IgD-negative memory B cell (primary cell): ENCODE data around the gene DMPK. TPM values are rescaled to one million over a fixed set of nuclear protein-coding genes. Genes with fewer than 3 reads are reported as not detected.
A peak's percentile ranks its signal among the peaks of the same experiment; 100 is the strongest.

Experiments used
- H3K27ac Mint-ChIP-seq, 3 donors: one replicate each; pipeline ENCODE4 v1.8.0; 2020 to 2022; ENCODE audit warnings: mild to moderate bottlenecking in 3 of 3, mixed read lengths in 3 of 3, moderate library complexity in 1 of 3
- H3K27me3 Mint-ChIP-seq: one replicate; pipeline ENCODE4 v1.8.0; 2021; ENCODE audit warnings: mixed read lengths
- H3K36me3 Mint-ChIP-seq: one replicate; pipeline ENCODE4 v1.8.0; 2020; ENCODE audit warnings: mild to moderate bottlenecking, mixed read lengths
- H3K4me1 Mint-ChIP-seq, 3 donors: one replicate each; pipeline ENCODE4 v1.8.0; 2020 to 2022; ENCODE audit warnings: mixed read lengths in 3 of 3, mild to moderate bottlenecking in 1 of 3
- H3K4me3 Mint-ChIP-seq, 4 donors: one replicate each; pipeline ENCODE4 v1.8.0; 2020 to 2022; ENCODE audit warnings: mild to moderate bottlenecking in 4 of 4, mixed read lengths in 4 of 4, moderate library complexity in 3 of 4
- H3K9me3 Mint-ChIP-seq, 3 donors: one replicate each; pipeline ENCODE4 v1.8.0; 2020 to 2021; ENCODE audit warnings: mixed read lengths in 3 of 3, mild to moderate bottlenecking in 1 of 3
- polyA plus RNA-seq: library from polyadenylated mRNA; unstranded; fragments of 300-500 nt; fragmentation: Illumina TruSeq; gene quantifications from one replicate; pipeline ENCODE4 v1.2.3, GENCODE V29; 2021

The DMPK gene
- polyA plus RNA-seq, 1 donor from 2014 or later = 1.6 TPM

DNA sequence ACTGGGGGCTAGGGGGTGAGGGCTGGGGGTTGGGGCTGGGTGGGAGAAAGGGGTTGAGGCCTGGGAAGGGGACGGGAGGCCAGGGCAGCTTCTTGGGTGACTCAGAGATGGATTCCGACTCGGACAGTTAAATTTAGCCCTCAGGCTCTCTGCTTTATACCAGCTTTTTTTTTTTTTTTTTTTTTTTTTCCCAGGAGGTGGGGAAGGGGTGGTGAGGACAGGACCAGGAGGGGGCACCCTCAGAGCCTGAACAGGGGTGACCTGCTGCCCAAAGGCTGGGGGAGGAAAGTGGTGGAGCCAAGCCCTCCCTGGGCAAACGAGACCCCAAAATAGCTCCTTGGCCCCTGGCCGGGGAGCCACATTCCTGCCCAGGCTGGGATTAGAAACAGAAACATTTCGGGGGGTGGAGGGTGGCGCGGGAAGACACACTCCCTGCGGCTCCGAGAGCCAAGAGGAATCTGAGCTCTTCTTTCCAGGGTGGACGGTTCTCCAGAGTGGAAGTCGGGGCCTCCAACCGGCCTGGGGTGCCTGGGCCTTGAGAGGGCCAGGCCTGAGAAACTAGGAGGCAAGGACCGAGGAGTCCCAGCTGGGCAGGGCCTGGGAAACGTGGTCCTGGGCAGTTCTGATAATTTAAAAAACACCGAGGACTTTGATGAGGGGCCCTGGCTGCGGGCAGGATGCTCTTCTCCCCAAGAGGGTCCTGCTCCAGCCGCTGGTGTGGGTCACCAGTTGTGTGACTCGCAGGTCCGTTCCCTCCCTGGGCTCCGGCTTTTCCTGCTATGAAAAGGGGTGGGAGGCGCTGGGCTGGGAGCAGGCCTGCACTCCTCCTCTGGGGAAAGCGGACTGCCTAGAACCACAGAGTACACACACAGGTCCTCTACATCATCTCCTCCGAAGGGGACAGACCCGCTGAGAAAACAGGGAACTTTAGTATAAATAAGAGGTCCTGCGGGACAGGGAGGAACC is 813 bp upstream of the DMPK start:
- peaks cover 7 to 16% (median 11%) of the 10 kb centered on the region in 3 donors for H3K4me1 Mint-ChIP-seq
- H3K9me3 Mint-ChIP-seq = no peaks in the 10 kb centered on the region
- H3K4me3 Mint-ChIP-seq = no peak overlapping the region
- no peak overlapping the region for H3K27ac Mint-ChIP-seq
- peaks cover 7% of the 10 kb centered on the region for H3K27me3 Mint-ChIP-seq
- H3K36me3 Mint-ChIP-seq = peaks cover 4% of the 10 kb centered on the region

DNA sequence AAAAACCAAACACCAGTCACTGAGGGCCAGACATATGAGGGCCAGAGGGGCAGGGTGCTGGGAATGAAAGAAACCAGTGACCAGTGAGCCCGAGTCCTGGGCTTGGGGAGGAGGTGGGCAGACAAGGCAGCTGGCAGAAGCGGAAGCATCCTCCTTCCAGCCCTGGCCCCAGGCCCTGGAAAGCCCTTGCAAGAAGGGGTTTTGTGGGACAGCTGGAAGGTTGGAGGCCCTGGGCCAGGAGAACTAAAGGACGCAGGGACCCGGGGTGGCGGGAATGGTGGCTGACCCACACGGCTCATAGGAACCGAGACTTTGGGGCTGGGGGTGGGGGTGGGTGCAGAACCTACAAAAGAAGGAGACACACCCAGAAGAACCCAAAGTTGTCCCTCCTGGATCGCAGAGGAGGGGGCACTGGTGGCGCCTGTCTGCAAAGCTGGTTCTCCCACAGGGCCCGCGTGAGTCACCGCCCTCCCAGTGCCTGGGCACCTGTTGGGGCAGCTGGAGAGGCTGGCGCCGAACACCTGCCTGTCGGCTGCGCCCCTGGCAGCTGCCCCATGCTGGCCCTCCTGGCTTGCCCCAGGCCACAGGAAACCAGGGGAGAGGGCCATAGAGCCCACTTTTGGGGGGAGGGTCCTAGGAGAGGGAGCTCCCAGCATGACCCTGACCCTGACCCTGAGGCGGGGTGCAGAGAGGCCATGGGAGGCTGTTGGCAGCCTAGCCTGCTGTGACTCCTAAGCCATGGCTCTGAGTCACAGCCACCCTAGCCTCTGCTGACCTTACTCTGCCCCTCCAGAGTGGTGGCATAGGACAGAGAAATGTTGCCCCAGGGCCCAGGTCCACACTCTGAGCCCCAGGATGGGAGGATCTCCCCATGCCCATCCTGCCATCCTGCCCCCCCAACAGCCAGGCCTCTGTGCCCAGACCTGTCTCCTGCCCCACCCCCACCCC is 802 bp downstream of the DMPK start:
- Mint-ChIP-seq H3K27ac (peak overlapping the region in 1 of 3 donors; percentile 51), H3K27me3 (peaks cover 7% of the 10 kb centered on the region), H3K4me3 (no peak overlapping the region), H3K36me3 (peaks cover 2% of the 10 kb centered on the region), H3K9me3 (no peaks in the 10 kb centered on the region), H3K4me1 (peaks cover 7 to 14% (median 11%) of the 10 kb centered on the region in 3 donors)

DNA sequence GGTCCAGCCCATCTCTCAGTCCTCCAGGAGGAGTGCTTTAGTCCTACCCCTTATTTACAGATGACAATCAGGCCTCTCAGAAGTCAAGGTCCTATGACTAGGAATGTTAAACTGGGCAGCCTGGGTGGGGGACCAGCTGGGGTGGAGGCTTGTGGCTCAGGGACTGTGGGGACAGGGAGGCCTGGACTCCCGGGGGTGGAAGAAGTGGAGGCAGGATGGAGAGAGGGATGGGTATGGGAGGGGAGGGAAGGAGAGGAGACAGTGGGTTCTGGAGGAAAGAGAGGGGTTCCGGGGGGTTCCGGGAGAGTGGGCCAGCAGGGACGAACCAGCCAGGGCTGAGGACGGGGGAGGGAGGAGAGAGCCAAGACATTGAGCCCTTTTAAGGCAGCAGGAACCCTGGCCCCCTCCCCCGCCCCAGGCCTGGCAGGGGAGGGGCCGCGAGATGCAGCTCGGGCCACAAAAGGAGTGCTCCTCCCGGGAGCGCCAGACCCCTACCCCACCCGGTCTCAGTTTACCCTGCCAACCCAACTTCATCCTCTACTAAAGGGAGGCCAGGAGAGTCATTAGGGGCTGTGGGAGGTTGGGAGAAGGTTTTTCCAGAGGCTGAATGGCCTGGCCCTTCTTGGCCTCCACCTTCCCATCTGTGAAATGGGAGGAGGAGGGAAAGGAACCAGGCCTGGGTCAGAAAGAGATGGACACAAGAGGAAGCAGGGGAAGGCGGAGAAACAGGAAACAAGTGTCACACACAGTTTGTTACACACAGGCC is 1.7 kb downstream of the DMPK start:
- Mint-ChIP-seq H3K36me3 (peaks cover 2% of the 10 kb centered on the region), H3K27me3 (peaks cover 7% of the 10 kb centered on the region), H3K4me3 (no peak overlapping the region), H3K4me1 (peaks cover 7 to 14% (median 11%) of the 10 kb centered on the region in 3 donors), H3K9me3 (no peaks in the 10 kb centered on the region), H3K27ac (peak overlapping the region in 1 of 3 donors; percentile 51)

DNA sequence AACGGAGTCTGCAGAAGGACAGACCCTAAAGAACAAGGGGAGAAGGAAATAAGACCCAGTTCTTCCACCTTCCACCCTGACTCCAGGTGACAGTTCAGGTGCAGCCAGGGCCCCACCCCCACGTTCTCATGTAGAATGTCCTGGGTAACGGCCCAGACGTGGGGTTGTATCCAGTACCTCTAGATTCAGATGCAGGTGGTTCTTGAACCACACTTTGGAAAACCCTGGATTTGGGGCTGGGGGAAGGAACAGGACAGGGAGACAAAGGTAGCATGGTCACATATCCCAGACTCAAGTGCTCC is 2.2 kb downstream of the DMPK start:
- Mint-ChIP-seq H3K36me3 (peaks cover 2% of the 10 kb centered on the region), H3K9me3 (no peaks in the 10 kb centered on the region), H3K4me3 (no peak overlapping the region), H3K4me1 (peaks cover 7 to 14% (median 11%) of the 10 kb centered on the region in 3 donors), H3K27me3 (peaks cover 7% of the 10 kb centered on the region), H3K27ac (no peak overlapping the region)

DNA sequence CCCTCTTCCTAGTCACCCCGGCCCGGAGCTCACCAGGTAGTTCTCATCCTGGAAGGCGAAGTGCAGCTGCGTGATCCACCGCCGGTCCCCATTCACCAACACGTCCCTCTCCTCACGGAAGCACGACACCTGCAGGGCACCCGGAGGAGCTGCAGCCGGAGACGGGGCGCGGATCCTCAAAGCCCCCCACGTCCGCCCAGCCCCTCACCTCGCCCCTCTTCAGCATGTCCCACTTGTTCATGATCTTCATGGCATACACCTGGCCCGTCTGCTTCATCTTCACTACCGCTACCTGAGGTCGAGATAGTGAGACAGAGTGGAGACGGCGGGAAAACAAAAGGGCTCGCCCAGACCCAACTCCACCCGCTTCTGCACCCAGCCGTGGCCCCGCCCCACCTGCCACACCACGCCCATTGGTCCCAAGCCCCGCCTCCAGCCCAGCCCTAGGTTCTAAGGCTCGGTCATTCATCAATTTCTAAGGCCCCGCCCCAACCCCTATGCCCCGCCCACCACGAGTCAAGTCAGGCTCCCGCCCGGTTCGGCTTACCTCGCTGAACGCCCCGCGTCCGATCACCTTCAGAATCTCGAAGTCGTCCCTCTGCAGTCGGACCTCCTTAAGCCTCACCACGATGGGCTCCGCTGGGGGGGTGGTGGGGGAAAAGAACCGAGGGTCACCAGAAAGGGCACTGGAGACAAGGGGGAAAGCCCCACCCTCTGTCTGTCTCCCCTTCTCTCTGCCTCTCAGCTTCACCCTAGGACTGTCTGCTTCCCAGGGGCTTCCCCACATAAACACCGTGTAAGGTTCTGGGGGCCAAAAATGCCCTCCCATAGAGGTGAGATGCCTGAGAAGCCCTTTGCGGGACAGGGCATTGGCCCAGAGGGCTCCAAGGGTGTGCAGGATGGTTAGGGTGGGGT is 2.8 kb downstream of the DMPK start:
- peak overlapping the region in 2 of 3 donors; percentile 55 to 59 for H3K27ac Mint-ChIP-seq

DNA sequence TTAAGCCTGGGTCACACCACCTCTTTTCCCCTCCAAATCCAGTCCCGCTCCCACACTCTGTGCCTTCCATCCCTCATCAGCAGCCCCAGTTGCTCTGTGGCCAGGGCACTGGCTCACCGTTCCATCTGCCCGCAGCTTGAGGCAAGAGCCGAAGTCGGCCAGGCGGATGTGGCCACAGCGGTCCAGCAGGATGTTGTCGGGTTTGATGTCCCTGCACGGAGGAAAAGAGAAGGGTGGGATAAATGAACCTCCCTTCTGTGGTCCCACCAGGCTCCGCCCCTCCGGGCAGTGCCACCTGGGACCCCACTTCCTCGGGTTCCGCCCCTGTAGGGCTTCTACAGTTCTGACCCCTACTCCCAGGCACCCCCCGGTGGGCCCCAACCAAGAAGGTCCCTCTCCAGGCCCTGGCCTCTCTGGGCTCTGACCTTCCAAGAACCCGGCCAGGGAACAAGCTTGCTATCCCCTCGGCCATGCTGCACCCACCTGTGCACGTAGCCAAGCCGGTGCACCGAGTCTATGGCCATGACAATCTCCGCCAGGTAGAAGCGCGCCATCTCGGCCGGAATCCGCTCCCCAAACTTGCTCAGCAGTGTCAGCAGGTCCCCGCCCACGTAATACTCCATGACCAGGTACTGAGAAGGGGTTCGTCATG is 4.2 kb downstream of the DMPK start:
- peak overlapping the region in 1 of 4 donors; percentile 76 for H3K4me3 Mint-ChIP-seq
- peaks cover 2% of the 10 kb centered on the region for H3K36me3 Mint-ChIP-seq
- peaks cover 7 to 16% (median 11%) of the 10 kb centered on the region in 3 donors for H3K4me1 Mint-ChIP-seq
- peaks cover 7% of the 10 kb centered on the region for H3K27me3 Mint-ChIP-seq
- no peaks in the 10 kb centered on the region for H3K9me3 Mint-ChIP-seq
- H3K27ac Mint-ChIP-seq = no peak overlapping the region

More for the DNA sequence above, 2.8 kb downstream of the DMPK start:
- Mint-ChIP-seq H3K4me1 (peaks cover 7 to 14% (median 11%) of the 10 kb centered on the region in 3 donors), H3K9me3 (no peaks in the 10 kb centered on the region), H3K36me3 (peaks cover 2% of the 10 kb centered on the region), H3K27me3 (peaks cover 7% of the 10 kb centered on the region), H3K4me3 (peak overlapping the region; percentile 24 to 94 (median 72))

DNA sequence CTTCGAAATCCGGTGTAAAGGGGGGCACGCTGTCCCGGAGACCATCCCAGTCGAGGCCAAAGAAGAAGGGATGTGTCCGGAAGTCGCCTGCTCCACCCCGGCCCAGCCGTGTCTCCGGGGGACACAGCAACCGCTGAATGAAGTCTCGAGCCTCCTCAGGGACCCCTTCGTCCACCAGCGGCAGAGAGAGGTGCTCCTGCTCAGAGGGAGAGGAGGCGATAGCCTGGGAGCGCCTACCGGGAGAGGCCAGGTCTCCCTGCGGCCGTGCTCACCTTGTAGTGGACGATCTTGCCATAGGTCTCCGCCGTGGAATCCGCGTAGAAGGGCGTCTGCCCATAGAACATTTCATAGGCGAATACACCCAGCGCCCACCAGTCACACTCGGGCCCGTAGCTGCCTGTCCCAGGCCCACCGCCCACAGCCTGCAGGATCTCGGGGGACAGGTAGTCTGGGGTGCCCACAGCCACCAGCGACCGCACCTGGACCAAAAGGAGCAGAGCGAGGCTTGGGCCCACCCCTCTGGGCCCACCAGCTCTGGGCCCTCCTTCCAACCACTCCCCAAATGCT is 4.8 kb downstream of the DMPK start:
- peaks cover 7 to 16% (median 11%) of the 10 kb centered on the region in 3 donors for H3K4me1 Mint-ChIP-seq
- H3K9me3 Mint-ChIP-seq = no peaks in the 10 kb centered on the region

DNA sequence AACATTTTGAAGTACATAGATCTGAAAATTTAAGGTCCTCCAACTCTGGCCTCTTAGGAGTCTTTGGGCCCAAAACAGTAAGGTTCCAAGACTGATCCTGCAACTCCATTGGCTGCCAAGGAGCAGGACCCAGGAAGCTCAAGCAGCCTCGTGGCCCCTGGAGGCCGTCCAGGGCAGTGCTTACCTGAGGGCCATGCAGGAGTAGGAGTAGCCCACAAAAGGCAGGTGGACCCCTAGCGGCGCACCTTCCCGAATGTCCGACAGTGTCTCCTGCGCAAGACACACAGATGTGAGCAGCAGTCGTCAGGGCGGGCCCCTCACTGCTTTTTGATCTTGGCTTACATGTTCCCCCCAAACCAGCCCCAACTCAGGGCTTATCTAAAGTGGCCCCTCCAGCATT is 7.5 kb downstream of the DMPK start:
- no peak overlapping the region for H3K27ac Mint-ChIP-seq

More for the DNA sequence above, 4.8 kb downstream of the DMPK start:
- Mint-ChIP-seq H3K4me3 (peak overlapping the region in 2 of 4 donors; percentile 5 to 57), H3K27me3 (peaks cover 7% of the 10 kb centered on the region), H3K36me3 (peaks cover 2% of the 10 kb centered on the region), H3K27ac (no peak overlapping the region)

DNA sequence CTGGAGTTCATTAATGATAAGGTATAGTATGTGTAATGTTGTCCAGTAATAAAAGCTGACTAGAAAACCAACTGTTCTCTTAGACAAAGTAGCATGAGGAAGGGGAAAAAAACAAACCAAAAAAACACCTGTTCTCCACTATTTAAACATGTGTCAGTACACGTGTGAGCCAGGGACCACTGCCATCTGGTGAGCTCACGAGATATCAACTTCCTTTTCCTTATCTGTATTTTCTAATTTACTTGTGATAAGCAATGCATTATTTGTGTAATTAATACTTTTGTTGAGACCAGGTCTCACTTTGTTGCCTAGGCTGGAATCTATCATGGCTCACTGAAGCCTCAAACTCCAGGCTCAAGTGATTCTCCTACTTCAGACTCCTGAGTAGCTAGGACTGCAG is 8.9 kb downstream of the DMPK start:
- Mint-ChIP-seq H3K36me3 (no peaks in the 10 kb centered on the region), H3K27me3 (no peaks in the 10 kb centered on the region)

More for the DNA sequence above, 7.5 kb downstream of the DMPK start:
- H3K4me3 Mint-ChIP-seq = no peak overlapping the region
- H3K36me3 Mint-ChIP-seq = peaks cover 2% of the 10 kb centered on the region
- peaks cover 8 to 20% (median 16%) of the 10 kb centered on the region in 3 donors for H3K4me1 Mint-ChIP-seq
- peaks cover 7% of the 10 kb centered on the region for H3K27me3 Mint-ChIP-seq
- no peaks in the 10 kb centered on the region for H3K9me3 Mint-ChIP-seq

DNA sequence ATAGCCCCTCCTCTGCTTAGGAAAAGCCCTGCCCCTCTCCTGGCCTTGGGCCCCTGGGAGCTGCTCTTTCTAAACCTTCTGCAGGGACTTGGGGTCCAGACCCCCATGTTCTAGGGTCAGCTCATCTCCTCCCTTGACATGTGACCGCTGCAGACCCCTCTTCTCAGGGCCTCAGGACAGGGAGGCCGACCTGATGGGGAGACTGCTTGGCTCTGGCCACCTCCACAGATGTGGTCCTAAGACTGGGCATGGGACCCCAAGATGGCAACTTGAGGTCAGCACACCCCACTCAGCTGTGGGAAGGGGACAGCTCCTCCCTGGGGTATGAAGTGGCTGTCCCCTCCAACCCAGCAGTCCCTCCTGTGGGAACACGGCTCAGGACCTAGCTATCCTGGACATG is 9.4 kb downstream of the DMPK start:
- no peaks in the 10 kb centered on the region for H3K36me3 Mint-ChIP-seq
- H3K9me3 Mint-ChIP-seq = no peaks in the 10 kb centered on the region
- H3K4me1 Mint-ChIP-seq = peaks cover 5 to 9% (median 5%) of the 10 kb centered on the region in 3 donors
- H3K4me3 Mint-ChIP-seq = no peak overlapping the region
- peak overlapping the region in 1 of 3 donors; percentile 13 for H3K27ac Mint-ChIP-seq
- H3K27me3 Mint-ChIP-seq = no peaks in the 10 kb centered on the region

More for the DNA sequence above, 8.9 kb downstream of the DMPK start:
- Mint-ChIP-seq H3K27ac (peak overlapping the region in 1 of 3 donors; percentile 13), H3K9me3 (no peaks in the 10 kb centered on the region), H3K4me3 (no peak overlapping the region), H3K4me1 (peaks cover 5 to 9% (median 7%) of the 10 kb centered on the region in 3 donors)

DNA sequence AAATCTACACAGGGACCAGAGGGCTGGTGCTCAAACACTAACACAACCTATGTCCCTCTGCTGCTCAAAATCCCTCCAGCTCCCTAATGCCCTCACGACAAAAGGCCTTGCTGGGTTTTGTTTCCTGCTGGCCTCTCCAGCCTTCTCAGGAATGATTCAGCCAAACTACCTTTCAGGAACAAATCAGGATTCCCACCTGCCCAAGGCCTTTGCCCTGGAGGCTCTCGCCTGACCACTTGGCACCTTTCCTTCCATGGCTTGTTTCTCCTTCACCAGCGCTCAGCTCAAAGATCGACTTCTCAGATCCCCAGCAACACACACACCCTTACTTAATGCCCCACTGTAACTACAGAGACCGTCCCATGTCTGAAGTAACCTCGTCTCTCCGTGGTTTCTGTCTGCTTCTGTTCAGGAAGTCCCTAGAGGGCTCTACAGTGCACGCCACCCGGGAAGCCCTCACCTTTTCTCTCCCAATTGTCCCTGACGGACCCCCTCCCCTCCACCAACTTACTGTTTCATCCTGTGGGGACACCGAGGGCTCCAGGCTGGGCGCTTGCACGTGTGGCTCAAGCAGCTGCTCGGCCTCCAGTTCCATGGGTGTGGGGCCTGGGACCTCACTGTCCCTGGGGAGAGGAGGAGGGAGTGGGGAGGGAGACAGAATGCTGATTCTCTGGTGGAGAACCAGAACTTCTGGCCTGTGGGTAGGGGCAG is 10.0 kb downstream of the DMPK start:
- H3K27me3 Mint-ChIP-seq = peaks cover 2% of the 10 kb centered on the region
- H3K9me3 Mint-ChIP-seq = no peaks in the 10 kb centered on the region
- H3K4me3 Mint-ChIP-seq = peak overlapping the region in 3 of 4 donors; percentile 15 to 52 (median 17)
- H3K4me1 Mint-ChIP-seq = peaks cover 5 to 9% (median 5%) of the 10 kb centered on the region in 3 donors
- peak overlapping the region; percentile 64 to 71 (median 68) for H3K27ac Mint-ChIP-seq
- H3K36me3 Mint-ChIP-seq = no peaks in the 10 kb centered on the region

DNA sequence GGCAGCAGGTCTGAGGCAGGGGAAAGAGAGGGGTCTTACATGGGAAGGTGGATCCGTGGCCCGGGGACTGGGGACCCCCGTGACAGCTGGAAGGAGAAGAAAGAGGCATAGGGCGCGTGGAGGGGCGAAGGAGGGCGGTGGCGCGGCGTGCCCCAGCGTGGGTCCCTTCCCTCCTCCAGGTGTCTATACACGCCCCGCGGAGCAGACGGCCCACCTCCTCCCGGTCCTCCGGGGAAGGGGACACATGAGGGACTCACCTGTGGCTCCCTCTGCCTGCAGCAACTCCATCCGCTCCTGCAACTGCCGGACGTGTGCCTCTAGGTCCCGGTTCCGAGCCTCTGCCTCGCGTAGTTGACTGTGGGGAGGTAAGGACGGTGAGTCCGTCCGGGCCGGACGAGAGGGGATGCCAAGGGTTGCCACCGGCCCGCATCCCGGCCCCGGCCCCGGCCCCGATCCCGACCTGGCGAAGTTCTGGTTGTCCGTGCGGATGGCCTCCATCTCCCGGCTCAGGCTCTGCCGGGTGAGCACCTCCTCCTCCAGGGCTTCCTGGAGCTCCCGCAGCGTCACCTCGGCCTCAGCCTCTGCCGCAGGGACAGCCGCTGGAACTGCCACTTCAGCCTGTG is 10.9 kb downstream of the DMPK start:
- no peaks in the 10 kb centered on the region for H3K9me3 Mint-ChIP-seq
- no peaks in the 10 kb centered on the region for H3K36me3 Mint-ChIP-seq
- H3K27ac Mint-ChIP-seq = peak overlapping the region in 1 of 3 donors; percentile 100
- peaks cover 5 to 9% (median 5%) of the 10 kb centered on the region in 3 donors for H3K4me1 Mint-ChIP-seq
- peaks cover 4% of the 10 kb centered on the region for H3K27me3 Mint-ChIP-seq
- peak overlapping the region in 3 of 4 donors; percentile 80 to 100 (median 93) for H3K4me3 Mint-ChIP-seq
